ENCODE measurements around the gene MOGAT1. TPM values are rescaled to one million over a fixed set of nuclear protein-coding genes. Genes with fewer than 3 reads are reported as not detected.

The MOGAT1 gene
- total and polyA plus RNA-seq, 2 of the 8 experiments (the other 6 are each of a cell fraction or from before 2014, with no cell fraction given), result 0.11 to 0.67 TPM

GRCh38 chr2:222646008-222646407, 25.4 kb upstream of the MOGAT1 start:
- Histone ChIP-seq H3K27me3 (replicated peaks in 1 of 4; ENCODE audit: control insufficient read depth in 3 of 4, extremely low read depth in 1 of 4, insufficient read depth in 3 of 4, low read length in 3 of 4) (no peaks in the 10 kb centered on the region), H2AFZ (ENCODE audit: low read length) (no peak overlapping the region), H3K36me3 (ENCODE audit: control insufficient read depth in 2 of 4, insufficient read depth in 4 of 4, low read length in 3 of 4) (peaks cover 0 to 34% (median 10%) of the 10 kb centered on the region in 4 experiments; a peak in 6 of 8 replicates), H4K20me1 (replicated peaks in 1 of 2; ENCODE audit: control insufficient read depth in 1 of 2, insufficient read depth in 2 of 2, low read length in 2 of 2) (peaks cover 3 to 4% of the 10 kb centered on the region in 2 experiments), H3K4me3 (ENCODE audit: extremely low read depth in 1 of 4, insufficient read depth in 2 of 4, low read depth in 3 of 4, low read length in 4 of 4) (no peak overlapping the region), H3K4ac (replicated peaks; ENCODE audit: insufficient read length, low read depth, low read length) (no peak overlapping the region), H4K5ac (ENCODE audit: insufficient read length, low read depth, low read length) (no peak overlapping the region), H3K4me2 (ENCODE audit: insufficient read depth in 1 of 2, low read depth in 2 of 2, low read length in 2 of 2) (no peak overlapping the region), H2BK12ac (ENCODE audit: low read depth, low read length) (no peak overlapping the region), H3K27ac (ENCODE audit: low read depth, low read length) (no peak overlapping the region), H2BK15ac (ENCODE audit: low read length) (no peak overlapping the region), H2BK5ac (ENCODE audit: low read depth, low read length) (no peak overlapping the region), H2BK20ac (ENCODE audit: low read length) (no peak overlapping the region), H3K14ac (ENCODE audit: insufficient read length) (no peak overlapping the region), H3K9ac (replicated peaks in 1 of 4; ENCODE audit: extremely low read depth in 1 of 4, low read depth in 3 of 4, low read length in 3 of 4) (no peak overlapping the region), H3K23me2 (ENCODE audit: low read depth, low read length) (no peaks in the 10 kb centered on the region), H3K4me1 (replicated peaks in 1 of 4; ENCODE audit: control insufficient read depth in 3 of 4, insufficient read depth in 4 of 4, low read length in 3 of 4) (no peaks in the 10 kb centered on the region), H3K23ac (ENCODE audit: insufficient read length) (no peak overlapping the region), H4K91ac (replicated peaks; ENCODE audit: insufficient read length, low read length) (no peak overlapping the region), H3K56ac (replicated peaks; ENCODE audit: insufficient read length, low read depth, low read length) (no peak overlapping the region), H3K79me2 (ENCODE audit: control insufficient read depth in 1 of 2, insufficient read depth in 2 of 2, low read length in 2 of 2) (peaks cover 0 to 21% of the 10 kb centered on the region in 2 experiments; a peak in 2 of 4 replicates), H2AK5ac (ENCODE audit: low read depth, low read length) (no peak overlapping the region), H3K18ac (ENCODE audit: extremely low read depth, low read length) (no peak overlapping the region), H3K79me1 (ENCODE audit: low read depth, low read length) (peaks cover 2% of the 10 kb centered on the region; the same call in 1 of the 2 replicates), H3K9me3 (ENCODE audit: insufficient read depth in 2 of 2, low read depth in 1 of 2, low read length in 1 of 2) (no peaks in the 10 kb centered on the region), H4K8ac (ENCODE audit: extremely low read depth, insufficient read depth, low read length) (no peak overlapping the region), H2BK120ac (replicated peaks; ENCODE audit: low read depth, low read length) (no peak overlapping the region)
- ChIA-PET CTCF (ENCODE audit: partially characterized antibody) (interaction anchor here (1.6 kb wide), 1 partner anchor 44 kb away, joined by 3 read pairs; no protein-coding TSS in a partner anchor), POLR2A (ENCODE audit: partially characterized antibody) (no interaction called here)
- 90% methylated on average over 3 of the region's 3 CpGs; no CpG with 5 or more reads in 1 of the 2 experiments for WGBS, 2 experiments (ENCODE audit: extremely low coverage in 1 of 2, insufficient coverage in 1 of 2, insufficient read length in 1 of 2, insufficient replicate concordance in 2 of 2, low coverage in 1 of 2, low lambda C conversion rate in 2 of 2, missing lambda C conversion rate in 1 of 2)
- FAIRE-seq (no peak), DNase-seq (ENCODE audit: low read depth in 1 of 2, low spot score in 2 of 2) (no peak)
- no peak for TF ChIP-seq RFX5 (IDR thresholded peaks at IDR 0.05; ENCODE audit: borderline replicate concordance, low read depth, low read length)
